ENCODE results near the gene NLRP8. TPM values are rescaled to one million over a fixed set of nuclear protein-coding genes. Genes with fewer than 3 reads are reported as not detected.

NLRP8 gene
- total RNA-seq, 1 experiment from 2014 or later: not detected

DNA sequence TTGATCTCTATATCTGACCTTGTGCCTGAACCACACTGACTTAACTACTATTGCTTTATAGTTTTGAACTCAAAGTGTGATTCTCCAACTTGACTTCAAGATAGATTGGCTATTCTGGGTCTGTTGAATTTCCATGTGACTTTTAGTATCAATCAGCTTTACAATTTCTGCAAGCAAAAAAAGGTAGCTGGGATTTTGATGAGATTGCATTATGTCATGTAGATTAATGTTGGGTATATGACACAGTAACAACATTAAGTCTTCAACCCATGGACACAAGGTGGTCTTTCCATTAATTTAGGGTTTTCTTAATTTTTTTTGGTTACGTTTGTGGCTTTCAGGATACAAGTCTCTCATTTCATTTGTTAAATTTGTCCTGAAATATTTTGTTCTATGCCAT, 67.1 kb downstream of the NLRP8 start:
- Histone ChIP-seq H3K4me1 (ENCODE audit: insufficient read depth, low read length) (no peaks in the 10 kb centered on the region), H3K9me3 (ENCODE audit: control insufficient read depth, low read depth, low read length) (peaks cover 60% of the 10 kb centered on the region)
- peaks cover 87 to 96% of the 10 kb centered on the region in 2 experiments for H3K9me3 Mint-ChIP-seq

More for the DNA sequence above, 67.1 kb downstream of the NLRP8 start:
- DNase-seq: no peak
- no CpG with 5 or more reads among the region's 1 CpG for WGBS (ENCODE audit: extremely low coverage, insufficient read length, low lambda C conversion rate)
- no peak for TF ChIP-seq CTCF (conservative IDR thresholded peaks at IDR 0.05)
- Mint-ChIP-seq H3K4me1 (no peaks in the 10 kb centered on the region), H3K4me3 (no peak overlapping the region), H3K27me3 (ENCODE audit: low read depth) (peaks cover 1% of the 10 kb centered on the region), H3K36me3 (ENCODE audit: insufficient read depth in 1 of 3, low read depth in 3 of 3) (peaks cover 3 to 33% (median 5%) of the 10 kb centered on the region in 3 experiments; a peak in 4 of 7 replicates), H3K27ac (no peak overlapping the region)
- Histone ChIP-seq H4K91ac (ENCODE audit: insufficient read length, low read depth, low read length) (no peak overlapping the region), H3K23me2 (ENCODE audit: insufficient read length, low read depth, low read length, poor library complexity, severe bottlenecking) (no peaks in the 10 kb centered on the region), H2BK12ac (ENCODE audit: insufficient read length, low read depth, low read length) (no peak overlapping the region), H2AFZ (ENCODE audit: low read length) (no peak overlapping the region), H2AK5ac (ENCODE audit: insufficient read length, low read length) (no peak overlapping the region), H3K79me1 (ENCODE audit: insufficient read depth, low read depth, low read length, poor library complexity, severe bottlenecking) (no peaks in the 10 kb centered on the region), H3K56ac (ENCODE audit: insufficient read length, low read depth, low read length) (no peak overlapping the region), H2BK15ac (ENCODE audit: low read depth, low read length) (no peak overlapping the region), H2BK5ac (ENCODE audit: insufficient read length, low read length) (no peak overlapping the region), H2BK20ac (ENCODE audit: low read depth, low read length, poor library complexity, severe bottlenecking) (no peak overlapping the region), H3K79me2 (ENCODE audit: insufficient read depth, low read length) (no peaks in the 10 kb centered on the region), H3K27me3 (ENCODE audit: insufficient read depth, low read length) (no peaks in the 10 kb centered on the region), H3K18ac (ENCODE audit: insufficient read length, low read depth, low read length) (no peak overlapping the region), H4K8ac (replicated peaks; ENCODE audit: insufficient read length, low read depth, low read length) (no peak overlapping the region), H3K4me2 (ENCODE audit: insufficient read depth, insufficient read length, low read length) (no peak overlapping the region), H3T11ph (ENCODE audit: low read length) (no peak overlapping the region), H4K20me1 (ENCODE audit: control insufficient read depth, insufficient read depth, insufficient read length) (no peaks in the 10 kb centered on the region), H3K4ac (ENCODE audit: low read depth, low read length) (no peak overlapping the region), H4K5ac (ENCODE audit: insufficient read length, low read depth, low read length) (no peak overlapping the region), H3K27ac (ENCODE audit: insufficient read length, low read depth, low read length) (no peak overlapping the region), H2BK120ac (ENCODE audit: low read depth, low read length, poor library complexity, severe bottlenecking) (no peak overlapping the region), H3K14ac (ENCODE audit: insufficient read depth, low read length) (no peak overlapping the region), H3K23ac (ENCODE audit: insufficient read length, low read depth, low read length) (no peak overlapping the region), H3K9ac (ENCODE audit: extremely low read depth, insufficient read length, low read length) (no peak overlapping the region)
